Mesothelial cell of epicardium (in vitro differentiated cells): ENCODE data around the gene OR10V1. TPM values are rescaled to one million over a fixed set of nuclear protein-coding genes. Genes with fewer than 3 reads are reported as not detected.

ENCODE experiments used
- DNase-seq, 2 experiments: peaks; one replicate each; pipeline ENCODE4 v3.0.0; 2021; ENCODE audit warnings: low spot score in 2 of 2; ENCODE audit not compliant: unreplicated experiment in 2 of 2
- H3K27ac Mint-ChIP-seq: 2 replicates; pipeline ENCODE4 v1.8.0; 2021; ENCODE audit warnings: mixed read lengths
- H3K27me3 Mint-ChIP-seq: 2 replicates; pipeline ENCODE4 v1.8.0; 2021; ENCODE audit warnings: low read depth, mixed read lengths
- H3K36me3 Mint-ChIP-seq: 2 replicates; pipeline ENCODE4 v1.8.0; 2021; ENCODE audit warnings: mixed read lengths
- H3K4me1 Mint-ChIP-seq: 2 replicates; pipeline ENCODE4 v1.8.0; 2021; ENCODE audit warnings: mixed read lengths
- H3K4me3 Mint-ChIP-seq: 2 replicates; pipeline ENCODE4 v1.8.0; 2021; ENCODE audit warnings: mild to moderate bottlenecking, moderate library complexity, mixed read lengths
- H3K9me3 Mint-ChIP-seq: 2 replicates; pipeline ENCODE4 v1.8.0; 2021; ENCODE audit warnings: mixed read lengths
- CTCF ChIP-seq: fragments of 200-600 bp; sonication (generic); IDR thresholded peaks from one replicate; pipeline ENCODE4 v1.5.0; 2021; ENCODE audit warnings: antibody characterized with exemption; ENCODE audit not compliant: unreplicated experiment
- total RNA-seq: library from RNA; stranded (reverse); gene quantifications from 3 replicates; pipeline ENCODE4 v1.2.1, GENCODE V29; 2021

Gene OR10V1
- total RNA-seq, 1 donor from 2014 or later, result not detected

- TF ChIP-seq CTCF, result no peak
- H3K4me3 Mint-ChIP-seq, result no peak overlapping the region
- peaks cover 2% of the 10 kb centered on the region for H3K27me3 Mint-ChIP-seq
- H3K4me1 Mint-ChIP-seq, result peaks cover 22% of the 10 kb centered on the region
- no peaks in the 10 kb centered on the region for H3K9me3 Mint-ChIP-seq
- DNase-seq, result no peak
- no peak overlapping the region for H3K27ac Mint-ChIP-seq
- H3K36me3 Mint-ChIP-seq, result peaks cover 6% of the 10 kb centered on the region
These were observed 42.2 kb downstream of the OR10V1 start for GRCh38 chr11:59671471-59671870.

GRCh38 chr11:59669611-59670009 lies 44.0 kb downstream of the OR10V1 start:
- Mint-ChIP-seq H3K36me3 (peaks cover 11% of the 10 kb centered on the region), H3K4me1 (peaks cover 22% of the 10 kb centered on the region), H3K27ac (peak overlapping the region; percentile 100), H3K27me3 (peaks cover 2% of the 10 kb centered on the region), H3K4me3 (peak overlapping the region; percentile 91), H3K9me3 (no peaks in the 10 kb centered on the region)
- peak in 1 of 2 experiments; percentile 49 for DNase-seq
- no peak for TF ChIP-seq CTCF

GRCh38 chr11:59668950-59669610 lies 44.6 kb downstream of the OR10V1 start, which contains the start of gene PATL1:
PATL1 (minus strand) TSS chr11:59669037; CDS start chr11:59668895, 142 bp downstream.
- Mint-ChIP-seq H3K27me3 (peaks cover 2% of the 10 kb centered on the region), H3K4me1 (peaks cover 22% of the 10 kb centered on the region), H3K27ac (peak within 1 kb of the TSS; percentile 100), H3K36me3 (peaks cover 11% of the 10 kb centered on the region), H3K9me3 (no peaks in the 10 kb centered on the region), H3K4me3 (peak within 1 kb of the TSS; percentile 91)
- DNase-seq, result peak; percentile 97 to 98
- no peak for TF ChIP-seq CTCF

GRCh38 chr11:59668188-59668949 lies 45.3 kb downstream of the OR10V1 start:
- peak in 1 of 2 experiments; percentile 45 for DNase-seq
- Mint-ChIP-seq H3K27ac (peak overlapping the region; percentile 90), H3K36me3 (peaks cover 11% of the 10 kb centered on the region), H3K9me3 (no peaks in the 10 kb centered on the region), H3K4me1 (peaks cover 22% of the 10 kb centered on the region), H3K4me3 (peak overlapping the region; percentile 91), H3K27me3 (peaks cover 2% of the 10 kb centered on the region)
- peak; percentile 21 for TF ChIP-seq CTCF

GRCh38 chr11:59667812-59668187 lies 45.8 kb downstream of the OR10V1 start:
- peaks cover 2% of the 10 kb centered on the region for H3K27me3 Mint-ChIP-seq
- H3K9me3 Mint-ChIP-seq, result no peaks in the 10 kb centered on the region
- no peak for TF ChIP-seq CTCF
- peak overlapping the region; percentile 90 for H3K27ac Mint-ChIP-seq
- H3K4me3 Mint-ChIP-seq, result peak overlapping the region; percentile 91
- no peak for DNase-seq
- peaks cover 11% of the 10 kb centered on the region for H3K36me3 Mint-ChIP-seq
- H3K4me1 Mint-ChIP-seq, result peaks cover 22% of the 10 kb centered on the region
